Karpas-422 (cell line): Measurements from ENCODE around the gene GALP. TPM values are rescaled to one million over a fixed set of nuclear protein-coding genes. Genes with fewer than 3 reads are reported as not detected.
"Not testable (repeated sequence)": the region's sequence is repeated elsewhere in the genome, so short reads cannot be mapped to it uniquely, and the experiment has no call there.

Experiments used
- DNase-seq: peaks from one replicate; pipeline ENCODE4 v3.0.0-alpha.2; 2015
- H2AFZ ChIP-seq: fragments of 200-600 bp; sonication (generic); 2 replicates; pipeline ENCODE4 v1.6.1; 2014; ENCODE audit warnings: antibody characterized with exemption, low read length, mixed read lengths
- H3K27ac ChIP-seq: fragments of 200-600 bp; sonication (generic); 2 replicates; pipeline ENCODE4 v1.5.1; 2014; ENCODE audit warnings: mild to moderate bottlenecking, low read length, moderate library complexity
- H3K27me3 ChIP-seq: fragments of 200-600 bp; sonication (generic); 2 replicates; pipeline ENCODE4 v1.6.1; 2014; ENCODE audit warnings: low read length, mixed read lengths
- H3K36me3 ChIP-seq: fragments of 200-600 bp; sonication (generic); 2 replicates; pipeline ENCODE4 v1.6.1; 2014; ENCODE audit warnings: low read length, mixed read lengths; ENCODE audit not compliant: insufficient read depth
- H3K4me1 ChIP-seq: fragments of 200-600 bp; sonication (generic); 2 replicates; pipeline ENCODE4 v1.6.1; 2014; ENCODE audit warnings: mild to moderate bottlenecking, low read length, mixed read lengths
- H3K4me2 ChIP-seq: fragments of 200-600 bp; sonication (generic); 2 replicates; pipeline ENCODE4 v1.6.1; 2014; ENCODE audit warnings: low read length, low read depth, mild to moderate bottlenecking; ENCODE audit not compliant: poor library complexity, severe bottlenecking
- H3K4me3 ChIP-seq: fragments of 200-600 bp; sonication (generic); 2 replicates; pipeline ENCODE4 v1.5.1; 2014; ENCODE audit warnings: mild to moderate bottlenecking, antibody characterized with exemption, low read length, mixed read lengths
- H3K79me2 ChIP-seq: fragments of 200-600 bp; sonication (generic); 2 replicates; pipeline ENCODE4 v1.6.1; 2014; ENCODE audit warnings: mild to moderate bottlenecking, low read length, mixed read lengths
- H3K9ac ChIP-seq: fragments of 200-600 bp; sonication (generic); 2 replicates; pipeline ENCODE4 v1.6.0; 2014; ENCODE audit warnings: low read length
- H3K9me2 ChIP-seq: fragments of 200-600 bp; sonication (generic), shearing (Covaris generic); replicated peaks from 2 replicates; pipeline ENCODE4 v1.6.0; 2014; ENCODE audit warnings: mild to moderate bottlenecking, low read length, moderate library complexity; ENCODE audit not compliant: insufficient read depth
- H3K9me3 ChIP-seq: fragments of 300-700, 200-600 bp; sonication (generic); 2 replicates; pipeline ENCODE4 v1.6.1; 2014; ENCODE audit warnings: low read length, mixed read lengths
- H4K20me1 ChIP-seq: fragments of 200-600 bp; sonication (generic); 2 replicates; pipeline ENCODE4 v1.6.1; 2014; ENCODE audit warnings: mild to moderate bottlenecking, antibody characterized with exemption, low read length, low read depth; ENCODE audit not compliant: insufficient read depth
- total RNA-seq: library from RNA; depleted of rRNA; stranded (reverse); fragments of >200 nt; shearing (Covaris generic); gene quantifications from 2 replicates; pipeline ENCODE4 v1.2.3, GENCODE V29; 2014; ENCODE audit warnings: low replicate concordance

The GALP gene
- total RNA-seq, 1 experiment from 2014 or later, result not detected

- Histone ChIP-seq H3K79me2 (no peaks in the 10 kb centered on the region), H3K4me2 (no peak overlapping the region), H3K4me3 (no peak overlapping the region), H3K9me2 (no peaks in the 10 kb centered on the region), H3K9me3 (no peaks in the 10 kb centered on the region), H3K4me1 (no peaks in the 10 kb centered on the region), H4K20me1 (no peaks in the 10 kb centered on the region; the same call in 1 of the 2 replicates), H3K9ac (no peak overlapping the region), H2AFZ (no peak overlapping the region), H3K27me3 (no peaks in the 10 kb centered on the region), H3K36me3 (no peaks in the 10 kb centered on the region), H3K27ac (no peak overlapping the region)
- no peak for DNase-seq
Observed at GRCh38 chr19:56161534-56161933, 14.3 kb upstream of the GALP start.

GRCh38 chr19:56162258-56162657 lies 13.6 kb upstream of the GALP start:
- H3K4me1 ChIP-seq, result no peaks in the 10 kb centered on the region
- no peaks in the 10 kb centered on the region for H3K9me2 ChIP-seq
- no peak overlapping the region for H3K9ac ChIP-seq
- H3K4me2 ChIP-seq, result no peak overlapping the region
- no peaks in the 10 kb centered on the region; the same call in 1 of the 2 replicates for H4K20me1 ChIP-seq
- no peaks in the 10 kb centered on the region for H3K27me3 ChIP-seq
- H3K27ac ChIP-seq, result no peak overlapping the region
- H3K4me3 ChIP-seq, result no peak overlapping the region
- H3K9me3 ChIP-seq, result no peaks in the 10 kb centered on the region
- no peak overlapping the region for H2AFZ ChIP-seq
- no peak for DNase-seq
- no peaks in the 10 kb centered on the region for H3K79me2 ChIP-seq
- H3K36me3 ChIP-seq, result no peaks in the 10 kb centered on the region

GRCh38 chr19:56163097-56163496 lies 12.7 kb upstream of the GALP start:
- no peak for DNase-seq
- H3K27ac ChIP-seq, result no peak overlapping the region
- H3K4me1 ChIP-seq, result no peaks in the 10 kb centered on the region
- no peaks in the 10 kb centered on the region for H3K9me2 ChIP-seq
- no peaks in the 10 kb centered on the region for H3K27me3 ChIP-seq
- H3K4me2 ChIP-seq, result no peak overlapping the region
- H3K79me2 ChIP-seq, result no peaks in the 10 kb centered on the region
- no peak overlapping the region for H3K9ac ChIP-seq
- H3K36me3 ChIP-seq, result no peaks in the 10 kb centered on the region
- H3K4me3 ChIP-seq, result no peak overlapping the region
- H4K20me1 ChIP-seq, result no peaks in the 10 kb centered on the region; the same call in 1 of the 2 replicates
- H3K9me3 ChIP-seq, result no peaks in the 10 kb centered on the region
- H2AFZ ChIP-seq, result no peak overlapping the region

- Histone ChIP-seq H3K9me3 (no peaks in the 10 kb centered on the region), H3K4me2 (no peak overlapping the region), H4K20me1 (no peaks in the 10 kb centered on the region; the same call in 1 of the 2 replicates), H3K36me3 (no peaks in the 10 kb centered on the region), H3K4me3 (no peak overlapping the region), H2AFZ (no peak overlapping the region), H3K9me2 (no peaks in the 10 kb centered on the region), H3K27me3 (no peaks in the 10 kb centered on the region), H3K4me1 (no peaks in the 10 kb centered on the region), H3K79me2 (no peaks in the 10 kb centered on the region), H3K9ac (no peak overlapping the region), H3K27ac (no peak overlapping the region)
- no peak for DNase-seq
Observed at GRCh38 chr19:56167064-56167578, 8.7 kb upstream of the GALP start.

GRCh38 chr19:56170261-56170660 lies 5.5 kb upstream of the GALP start:
- no peak for DNase-seq
- Histone ChIP-seq H3K4me2 (no peak overlapping the region), H3K4me3 (no peak overlapping the region)

GRCh38 chr19:56174086-56174485 lies 1.7 kb upstream of the GALP start:
- Histone ChIP-seq H3K27ac (no peak overlapping the region), H3K4me3 (no peak overlapping the region), H3K9me3 (no peaks in the 10 kb centered on the region), H3K9me2 (no peaks in the 10 kb centered on the region), H3K9ac (no peak overlapping the region), H3K36me3 (no peaks in the 10 kb centered on the region), H3K4me1 (no peaks in the 10 kb centered on the region), H3K4me2 (no peak overlapping the region), H3K79me2 (no peaks in the 10 kb centered on the region), H3K27me3 (no peaks in the 10 kb centered on the region), H2AFZ (no peak overlapping the region), H4K20me1 (peaks cover 4% of the 10 kb centered on the region; the same call in 1 of the 2 replicates)
- no peak for DNase-seq

More at GRCh38 chr19:56170261-56170660, 5.5 kb upstream of the GALP start:
- Histone ChIP-seq H3K9me2 (no peaks in the 10 kb centered on the region), H2AFZ (no peak overlapping the region), H3K79me2 (no peaks in the 10 kb centered on the region), H3K36me3 (no peaks in the 10 kb centered on the region), H3K4me1 (no peaks in the 10 kb centered on the region), H4K20me1 (no peaks in the 10 kb centered on the region; the same call in 1 of the 2 replicates), H3K27ac (no peak overlapping the region), H3K9me3 (no peaks in the 10 kb centered on the region), H3K9ac (no peak overlapping the region), H3K27me3 (no peaks in the 10 kb centered on the region)

GRCh38 chr19:56174550-56174949 lies 1.3 kb upstream of the GALP start:
- H3K9me2 ChIP-seq, result no peaks in the 10 kb centered on the region
- H2AFZ ChIP-seq, result no peak overlapping the region
- no peaks in the 10 kb centered on the region for H3K4me1 ChIP-seq
- H3K9ac ChIP-seq, result no peak overlapping the region
- H3K27ac ChIP-seq, result no peak overlapping the region
- H3K4me3 ChIP-seq, result no peak overlapping the region
- no peaks in the 10 kb centered on the region for H3K36me3 ChIP-seq
- DNase-seq, result no peak
- no peak overlapping the region for H3K4me2 ChIP-seq
- H4K20me1 ChIP-seq, result peaks cover 4% of the 10 kb centered on the region; the same call in 1 of the 2 replicates
- no peaks in the 10 kb centered on the region for H3K9me3 ChIP-seq
- H3K27me3 ChIP-seq, result no peaks in the 10 kb centered on the region
- no peaks in the 10 kb centered on the region for H3K79me2 ChIP-seq

GRCh38 chr19:56176310-56176709 lies 502 bp downstream of the GALP start:
- not testable (repeated sequence) for H3K9me3 ChIP-seq, H3K4me3 ChIP-seq, H2AFZ ChIP-seq, H3K9me2 ChIP-seq, H3K4me1 ChIP-seq, H3K27me3 ChIP-seq, H3K27ac ChIP-seq, H3K4me2 ChIP-seq, H3K79me2 ChIP-seq, H4K20me1 ChIP-seq, H3K9ac ChIP-seq, DNase-seq, H3K36me3 ChIP-seq
